ENCODE results near the gene IL4R.
A peak's percentile ranks its signal among the peaks of the same experiment; 100 is the strongest.
"Not testable (repeated sequence)": the region's sequence is repeated elsewhere in the genome, so short reads cannot be mapped to it uniquely, and the experiment has no call there.

IL4R gene

DNA sequence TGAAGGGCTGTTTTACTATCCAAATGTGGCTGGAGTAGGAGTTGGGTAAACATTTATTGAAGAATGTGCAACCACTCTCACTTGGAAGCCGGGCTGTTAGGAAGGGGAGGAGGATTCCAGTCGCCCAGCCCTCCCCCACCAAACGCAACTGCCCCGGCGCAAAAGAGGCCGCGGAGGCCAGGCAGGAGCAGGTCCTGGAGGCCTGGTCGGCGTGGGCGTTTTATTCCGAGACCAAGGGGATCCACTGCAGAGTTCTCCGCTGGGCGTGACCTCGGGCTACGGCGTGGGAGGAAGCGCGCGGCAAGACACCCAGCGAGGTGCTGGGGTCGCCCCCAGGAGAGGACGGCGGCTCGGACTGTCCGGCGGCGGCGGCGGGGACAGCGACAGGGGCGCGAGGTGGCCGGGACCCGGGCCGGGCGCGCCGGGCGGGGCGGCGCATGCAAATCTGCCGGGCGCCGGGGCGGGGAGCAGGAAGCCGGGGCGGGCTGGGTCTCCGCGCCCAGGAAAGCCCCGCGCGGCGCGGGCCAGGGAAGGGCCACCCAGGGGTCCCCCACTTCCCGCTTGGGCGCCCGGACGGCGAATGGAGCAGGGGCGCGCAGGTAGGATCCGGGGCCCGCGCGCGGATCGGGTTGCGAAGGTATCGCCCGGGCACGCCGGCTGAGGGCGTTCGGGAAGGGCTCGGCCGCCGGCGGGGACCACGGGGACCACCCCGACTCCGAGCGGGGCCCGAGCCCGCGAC is at the start of gene IL4R:
Gene IL4R, plus strand, starts transcription at position 553 of the 739 bp plus-strand sequence. CDS start 26,230 bp downstream, outside the sequence.
- peak; percentile 49 for DNase-seq (ENCODE audit: low read depth)

- no peak for DNase-seq (ENCODE audit: low read depth)
Measured at GRCh38 chr16:27264151-27264550, 49.6 kb upstream of the IL4R start.

GRCh38 chr16:27265982-27266381 is 47.8 kb upstream of the IL4R start:
- DNase-seq (ENCODE audit: low read depth): no peak

- no peak for DNase-seq (ENCODE audit: low read depth)
Measured at GRCh38 chr16:27267037-27267677, 46.6 kb upstream of the IL4R start.

DNA sequence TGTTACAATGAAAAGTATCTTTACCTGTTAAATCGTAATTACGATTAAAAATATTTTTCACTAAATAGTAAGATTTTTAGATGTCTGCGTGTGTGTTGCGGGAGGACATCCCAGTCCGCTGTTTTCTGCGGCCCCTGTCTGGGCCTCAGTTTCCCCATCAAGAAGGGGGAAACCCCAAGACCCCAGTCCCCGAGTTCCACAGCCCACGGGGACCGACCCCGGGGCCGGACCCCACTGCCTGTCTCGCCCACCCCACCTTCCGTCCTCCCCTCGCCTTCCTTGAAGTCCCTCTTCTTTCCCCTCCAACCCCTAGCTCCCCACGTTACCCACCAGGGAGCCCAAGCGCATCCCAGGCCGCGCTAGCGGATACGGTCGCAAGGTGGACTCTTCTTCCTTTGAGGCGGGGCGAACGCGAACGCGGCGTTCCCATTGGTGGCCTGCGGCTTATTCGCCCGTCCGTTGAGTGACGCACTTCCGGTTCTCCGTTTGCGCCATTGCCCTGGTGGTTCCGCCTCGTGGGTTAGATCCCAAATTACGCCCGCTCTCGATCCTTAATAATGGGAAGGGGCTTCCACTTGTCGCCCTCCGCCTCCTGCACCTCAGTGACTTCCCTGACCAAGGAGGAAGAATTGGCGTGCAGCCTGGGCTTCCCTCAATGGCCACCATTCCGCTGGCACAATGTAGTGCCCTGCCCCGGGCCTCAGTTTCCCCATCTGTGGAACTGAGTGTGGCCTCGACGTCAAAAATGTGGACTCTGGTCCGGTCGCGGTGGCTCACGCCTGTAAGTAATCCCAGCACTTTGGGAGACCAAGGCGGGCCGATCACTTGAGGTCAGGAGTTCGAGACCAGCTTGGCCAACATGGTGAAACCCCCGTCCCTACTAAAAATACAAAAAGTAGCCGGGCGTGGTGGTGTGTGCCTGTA is 45.1 kb upstream of the IL4R start, which contains the start of gene NSMCE1:
Gene NSMCE1, minus strand, starts transcription at position 397 of the 924 bp plus-strand sequence. CDS start 11,202 bp downstream, outside the sequence.
- DNase-seq (ENCODE audit: low read depth): peak; percentile 87

DNA sequence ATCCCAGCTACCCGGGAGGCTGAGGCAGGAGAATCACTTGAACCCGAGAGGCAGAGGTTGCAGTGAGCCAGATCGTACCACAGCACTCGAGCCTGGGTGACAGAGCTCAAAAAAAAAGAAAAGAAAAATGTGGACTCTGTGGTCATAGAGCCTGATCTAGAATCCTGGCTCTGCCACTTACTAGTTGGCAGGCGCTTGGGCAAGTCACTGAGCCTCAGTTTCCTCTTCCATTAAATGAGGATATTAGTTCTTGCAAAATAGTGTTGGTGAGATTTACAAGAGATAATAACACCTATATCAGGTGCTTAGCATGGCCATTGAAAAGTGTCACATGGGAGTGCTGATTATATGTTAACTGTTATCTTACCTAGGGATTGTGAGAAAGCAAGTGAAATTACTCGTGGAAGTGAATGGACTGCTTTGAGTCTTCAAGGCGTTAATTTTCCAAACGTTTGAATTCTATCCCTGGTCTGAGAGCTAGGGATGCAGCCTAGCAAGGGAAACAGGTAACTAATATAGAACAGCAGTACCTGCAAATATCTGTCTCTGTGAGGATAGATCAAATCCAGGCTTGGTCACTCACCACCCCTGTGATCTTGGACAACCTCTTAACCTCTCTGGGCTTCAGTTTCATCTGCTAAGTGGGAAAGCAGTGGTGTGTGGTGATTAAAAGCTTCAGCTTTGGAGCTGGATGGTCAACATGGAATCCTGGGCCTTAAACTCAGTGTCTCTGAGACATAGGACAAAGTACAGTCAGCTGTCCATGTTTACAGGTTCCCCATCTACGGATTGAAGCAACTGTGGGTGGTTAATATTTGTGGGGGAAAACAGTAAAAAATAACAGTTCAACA is 44.2 kb upstream of the IL4R start:
- no peak for DNase-seq (ENCODE audit: low read depth)

GRCh38 chr16:27270349-27270748 is 43.4 kb upstream of the IL4R start:
- DNase-seq (ENCODE audit: low read depth): no peak

DNA sequence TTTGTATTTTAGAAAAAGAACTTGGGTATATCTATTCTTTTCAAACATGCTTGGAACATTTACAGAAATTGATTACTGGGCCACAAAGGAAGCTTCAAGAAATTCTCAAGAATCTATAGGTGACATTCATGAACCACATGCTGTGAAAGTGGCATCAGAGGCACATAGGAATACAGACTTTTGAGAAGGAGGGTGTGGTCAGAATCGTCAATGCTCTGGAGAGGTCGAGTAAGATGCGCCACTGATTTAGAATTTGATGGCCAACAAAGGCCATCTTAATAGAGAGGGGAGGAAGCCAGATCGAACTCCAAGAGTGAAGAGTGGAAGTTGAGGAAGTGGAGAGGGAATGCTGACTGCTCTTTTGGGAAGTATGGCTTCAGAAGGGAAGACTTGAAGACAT is 41.7 kb upstream of the IL4R start:
- no peak for DNase-seq (ENCODE audit: low read depth)

DNA sequence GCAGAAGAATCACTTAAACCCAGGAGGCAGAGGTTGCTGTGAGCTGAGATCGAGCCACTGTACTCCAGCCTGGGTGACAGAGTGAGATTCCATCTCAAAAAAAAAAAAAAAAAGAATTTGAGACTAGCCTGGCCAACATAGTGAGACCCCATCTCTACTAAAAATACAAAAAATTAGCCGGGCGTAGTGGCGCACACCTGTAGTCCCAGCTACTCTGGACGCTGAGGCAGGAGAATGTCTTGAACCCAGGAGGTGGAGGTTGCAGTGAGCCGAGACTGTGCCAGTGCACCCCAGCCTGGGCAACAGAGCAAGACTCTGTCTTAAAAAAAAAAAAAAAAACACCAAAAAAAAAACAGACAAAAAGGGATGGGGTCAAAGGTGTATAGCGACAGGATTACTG is 41.1 kb upstream of the IL4R start:
- DNase-seq (ENCODE audit: low read depth): not testable (repeated sequence)

DNA sequence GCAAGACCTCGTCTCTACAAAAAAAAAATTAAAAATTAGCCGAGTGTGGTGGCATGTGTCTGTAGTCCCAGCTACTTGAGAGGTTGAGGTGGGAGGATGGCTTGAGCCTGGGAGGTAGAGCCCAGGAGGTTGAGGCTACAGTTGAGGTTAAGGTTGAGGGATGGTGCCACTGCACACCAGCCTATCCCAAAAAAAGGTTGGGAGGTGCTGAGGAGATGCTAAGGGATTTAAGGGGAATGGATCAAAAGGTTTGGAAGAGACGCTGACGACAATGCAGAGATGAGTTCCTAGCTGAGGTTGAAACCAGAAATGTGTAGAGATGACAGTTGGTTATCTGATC is 40.5 kb upstream of the IL4R start:
- no peak for DNase-seq (ENCODE audit: low read depth)

- DNase-seq (ENCODE audit: low read depth): no peak
Measured at GRCh38 chr16:27273670-27274423, 39.9 kb upstream of the IL4R start.

DNA sequence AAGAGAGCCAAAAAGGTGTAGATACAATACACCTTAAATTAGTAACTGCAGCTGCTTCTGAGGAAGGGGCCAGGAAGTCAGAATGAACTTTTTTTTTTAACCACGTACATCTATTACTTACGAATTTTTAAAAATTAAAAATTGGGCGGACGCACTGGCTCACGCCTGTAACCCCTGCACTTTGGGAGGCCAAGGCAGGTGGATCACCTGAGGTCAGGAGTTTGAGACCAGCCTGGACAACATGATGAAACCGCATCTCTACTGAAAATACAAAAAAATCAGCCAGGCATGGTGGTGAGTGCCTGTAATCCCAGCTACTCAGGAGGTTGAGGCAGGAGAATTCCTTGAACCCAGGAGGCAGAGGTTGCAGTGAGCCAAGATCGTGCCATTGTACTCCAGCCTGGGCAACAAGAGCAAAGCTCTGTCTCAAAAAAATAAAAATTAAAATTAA is 39.3 kb upstream of the IL4R start:
- DNase-seq (ENCODE audit: low read depth): not testable (repeated sequence)

- DNase-seq (ENCODE audit: low read depth): no peak
Measured at GRCh38 chr16:27275394-27275793, 38.4 kb upstream of the IL4R start.

DNA sequence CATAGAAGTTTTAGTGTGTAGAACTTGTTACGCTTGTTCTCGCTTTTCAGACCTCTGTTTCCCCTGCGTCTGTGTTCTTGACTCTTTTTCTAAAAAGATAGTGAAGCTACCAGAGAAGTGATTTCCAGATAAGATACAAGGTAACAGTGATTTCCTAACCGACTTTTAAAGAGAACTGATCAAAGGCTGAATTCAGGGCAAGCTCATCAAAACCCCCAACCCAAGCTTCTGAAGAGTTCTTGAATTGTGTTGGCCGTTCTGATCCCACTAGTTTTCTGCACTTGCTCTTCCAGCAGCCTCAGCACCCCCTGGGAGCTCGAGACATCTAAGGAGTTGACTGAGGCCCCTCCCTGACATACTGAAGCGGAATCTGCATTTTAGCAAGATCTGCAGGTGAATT is 32.5 kb upstream of the IL4R start:
- DNase-seq (ENCODE audit: low read depth): no peak

DNA sequence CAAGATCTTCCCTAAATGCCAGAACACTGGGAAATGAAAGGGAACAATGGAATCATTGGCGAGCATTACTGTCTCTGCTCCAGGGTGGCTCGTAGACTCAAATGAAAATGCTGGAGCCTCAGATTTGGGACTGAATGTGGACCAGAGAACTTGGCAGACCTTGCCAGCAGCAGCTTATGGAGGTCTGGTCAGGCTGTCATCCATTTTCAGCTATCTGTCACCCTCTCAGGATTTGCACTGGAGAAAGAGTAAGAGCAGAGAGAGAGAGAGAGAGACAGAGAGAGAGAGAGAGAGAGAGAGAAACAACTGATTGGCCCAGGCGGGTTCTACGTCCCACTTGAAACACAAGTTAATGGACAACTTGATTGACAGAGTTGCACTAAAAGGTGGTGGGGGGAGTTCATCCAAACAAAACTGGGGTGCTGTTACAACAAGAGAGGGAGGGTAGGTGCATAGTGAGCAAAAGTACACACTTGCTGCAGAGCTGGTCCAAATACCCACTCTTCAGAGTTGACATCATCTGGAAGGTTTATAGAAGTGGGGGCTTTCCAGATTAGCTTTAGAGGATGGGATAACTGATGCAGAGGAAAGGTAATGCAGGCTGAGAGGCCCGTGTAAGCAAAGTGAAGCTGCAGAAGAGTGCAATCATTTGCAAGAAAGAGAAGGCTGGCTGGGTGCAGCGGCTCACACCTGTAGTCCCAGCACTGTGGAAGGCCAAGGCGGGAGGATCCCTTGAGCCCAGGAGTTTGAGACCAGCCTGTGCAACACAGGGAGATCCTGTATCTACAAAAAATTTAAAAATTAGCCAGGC is 28.7 kb upstream of the IL4R start:
- no peak for DNase-seq (ENCODE audit: low read depth)

GRCh38 chr16:27285676-27286196 is 28.0 kb upstream of the IL4R start:
- no peak for DNase-seq (ENCODE audit: low read depth)

GRCh38 chr16:27286451-27286850 is 27.3 kb upstream of the IL4R start:
- DNase-seq (ENCODE audit: low read depth): no peak

DNA sequence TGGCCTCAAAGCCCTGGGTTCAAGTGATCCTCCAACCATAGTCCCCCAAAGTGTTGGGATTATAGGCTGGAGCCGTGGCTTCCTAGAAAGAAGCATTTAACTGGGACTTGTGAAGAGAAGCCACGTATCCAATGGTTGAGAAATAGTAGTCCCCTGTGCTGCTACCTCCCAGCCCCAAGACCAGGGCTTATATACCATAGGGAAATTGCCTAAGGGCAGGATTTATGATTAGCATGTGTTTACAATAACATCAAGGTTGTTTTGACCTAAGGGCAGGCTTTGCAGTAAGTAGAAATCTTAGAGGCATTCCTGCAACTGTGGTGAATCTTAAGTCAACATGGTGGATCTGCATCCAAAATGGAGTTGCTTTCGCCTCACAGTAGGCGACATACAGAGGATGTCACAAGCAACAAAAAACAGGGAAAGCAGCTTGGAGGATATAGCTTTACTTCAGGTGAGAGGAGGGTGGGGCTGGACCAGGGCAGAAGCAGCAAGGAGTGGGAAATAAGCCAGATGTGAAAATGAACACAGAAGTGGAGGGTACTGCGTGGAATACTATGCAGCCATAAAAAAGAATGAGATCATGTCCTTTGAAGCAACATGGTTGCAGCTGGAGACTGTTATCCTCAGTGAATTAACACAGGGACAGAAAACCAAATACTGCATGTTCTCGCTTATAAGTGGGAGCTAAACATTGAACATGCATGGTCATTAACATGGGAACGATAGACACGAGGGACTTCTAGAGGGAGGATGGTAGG is 26.5 kb upstream of the IL4R start:
- no peak for DNase-seq (ENCODE audit: low read depth)

DNA sequence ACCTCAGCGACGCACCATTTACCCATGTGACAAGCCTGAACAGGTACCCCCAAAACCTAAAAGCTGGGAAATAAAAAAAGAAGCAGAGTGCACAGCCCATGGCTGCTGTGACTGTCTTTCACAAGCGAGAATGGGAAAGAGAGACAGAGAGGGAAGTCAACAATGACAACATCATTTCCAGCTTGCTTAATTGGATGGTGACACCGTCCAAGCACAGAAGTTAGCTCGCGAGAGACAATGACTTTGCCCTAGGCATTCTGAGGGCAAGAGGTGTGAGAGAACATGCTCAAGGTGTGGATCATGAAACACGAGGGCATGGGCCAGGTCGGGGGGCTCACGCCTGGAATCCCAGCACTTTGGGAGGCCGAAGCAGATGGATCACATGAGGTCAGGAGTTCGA is 25.9 kb upstream of the IL4R start:
- no peak for DNase-seq (ENCODE audit: low read depth)
